OCI-LY3 (cell line): ENCODE data around the gene PRRT4.

Experiments used
- H2AFZ ChIP-seq: fragments of 200-600, 300-600 bp; shearing (Covaris generic); 2 replicates; pipeline ENCODE4 v1.6.0; 2014; ENCODE audit warnings: antibody characterized with exemption, low read depth, low read length
- H3K27ac ChIP-seq: fragments of 200-600, 300-600 bp; sonication (generic); 2 replicates; pipeline ENCODE4 v1.5.1; 2014; ENCODE audit warnings: mild to moderate bottlenecking, low read length, moderate library complexity, mixed read lengths
- H3K27me3 ChIP-seq: fragments of 200-600, 300-600 bp; sonication (generic); 2 replicates; pipeline ENCODE4 v1.6.1; 2014; ENCODE audit warnings: low read depth, low read length, mixed read lengths
- H3K36me3 ChIP-seq: fragments of 200-600, 300-600 bp; sonication (generic); replicated peaks from 2 replicates; pipeline ENCODE3; 2014; ENCODE audit warnings: low read depth, low read length, mixed read lengths
- H3K4me1 ChIP-seq: fragments of 300-600, 200-600 bp; sonication (generic); 2 replicates; pipeline ENCODE4 v1.6.1; 2014; ENCODE audit warnings: low read length, mixed read lengths
- H3K4me2 ChIP-seq: fragments of 200-600, 300-600 bp; sonication (generic); 2 replicates; pipeline ENCODE4 v1.6.1; 2014; ENCODE audit warnings: low read length, mixed read lengths
- H3K4me3 ChIP-seq: fragments of 300-600, 200-600 bp; sonication (generic); 2 replicates; pipeline ENCODE4 v1.5.1; 2014; ENCODE audit warnings: antibody characterized with exemption, mild to moderate bottlenecking, low read length, moderate library complexity
- H3K79me2 ChIP-seq: fragments of 300-600, 200-600 bp; shearing (Covaris generic); 2 replicates; pipeline ENCODE4 v1.6.1; 2014; ENCODE audit warnings: mild to moderate bottlenecking, low read length, mixed read lengths
- H3K9ac ChIP-seq: fragments of 300-600, 200-600 bp; shearing (Covaris generic); 2 replicates; pipeline ENCODE4 v1.6.0; 2014; ENCODE audit warnings: mild to moderate bottlenecking, low read length, moderate library complexity
- H3K9me3 ChIP-seq: fragments of 200-600, 300-600 bp; shearing (Covaris generic); 2 replicates; pipeline ENCODE4 v1.6.1; 2014; ENCODE audit warnings: low read length, mixed read lengths; ENCODE audit not compliant: insufficient read depth
- H4K20me1 ChIP-seq: fragments of 200-600, 300-600 bp; sonication (generic); 2 replicates; pipeline ENCODE4 v1.6.1; 2016; ENCODE audit warnings: low read length, mixed read lengths; ENCODE audit not compliant: insufficient read depth
- EZH2phosphoT487 ChIP-seq: fragments of 200-600 bp; shearing (Covaris generic); IDR thresholded peaks from 2 replicates; pipeline ENCODE4 v1.6.1; 2018; ENCODE audit warnings: antibody characterized with exemption, mixed run types, low read depth
- TF ChIP-seq, protein P1 (sequence below): fragments of 200-600, 300-600 bp; sonication (generic); IDR thresholded peaks from 2 replicates; pipeline ENCODE4 v1.5.1; 2014; ENCODE audit warnings: antibody characterized with exemption, low read length, low read depth

PRRT4 gene

DNA sequence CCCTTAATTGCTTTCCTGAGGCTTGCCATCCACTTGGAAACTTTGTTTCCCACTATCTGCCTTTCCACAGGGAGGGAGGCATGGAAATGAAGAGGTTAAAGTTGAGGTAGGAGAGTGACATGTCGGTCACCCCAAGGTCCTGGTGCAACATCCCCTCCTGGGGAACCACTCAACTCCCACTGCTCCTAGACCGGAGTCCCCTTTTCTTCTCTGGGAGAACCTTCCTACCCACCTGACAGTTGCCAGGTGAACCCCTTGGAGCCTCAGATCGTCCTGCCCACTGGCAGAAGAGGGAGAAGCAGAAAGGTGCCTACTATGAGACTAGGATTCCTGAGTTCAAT is 26.6 kb upstream of the PRRT4 start:
- H3K36me3 ChIP-seq: peaks cover 2% of the 10 kb centered on the region
- H4K20me1 ChIP-seq: no peaks in the 10 kb centered on the region
- H2AFZ ChIP-seq: no peak overlapping the region
- no peak overlapping the region for H3K27ac ChIP-seq
- no peak overlapping the region for H3K4me2 ChIP-seq
- no peaks in the 10 kb centered on the region; the same call in 1 of the 2 replicates for H3K4me1 ChIP-seq
- no peaks in the 10 kb centered on the region for H3K27me3 ChIP-seq
- H3K9ac ChIP-seq: no peak overlapping the region
- TF ChIP-seq, protein P1, sequence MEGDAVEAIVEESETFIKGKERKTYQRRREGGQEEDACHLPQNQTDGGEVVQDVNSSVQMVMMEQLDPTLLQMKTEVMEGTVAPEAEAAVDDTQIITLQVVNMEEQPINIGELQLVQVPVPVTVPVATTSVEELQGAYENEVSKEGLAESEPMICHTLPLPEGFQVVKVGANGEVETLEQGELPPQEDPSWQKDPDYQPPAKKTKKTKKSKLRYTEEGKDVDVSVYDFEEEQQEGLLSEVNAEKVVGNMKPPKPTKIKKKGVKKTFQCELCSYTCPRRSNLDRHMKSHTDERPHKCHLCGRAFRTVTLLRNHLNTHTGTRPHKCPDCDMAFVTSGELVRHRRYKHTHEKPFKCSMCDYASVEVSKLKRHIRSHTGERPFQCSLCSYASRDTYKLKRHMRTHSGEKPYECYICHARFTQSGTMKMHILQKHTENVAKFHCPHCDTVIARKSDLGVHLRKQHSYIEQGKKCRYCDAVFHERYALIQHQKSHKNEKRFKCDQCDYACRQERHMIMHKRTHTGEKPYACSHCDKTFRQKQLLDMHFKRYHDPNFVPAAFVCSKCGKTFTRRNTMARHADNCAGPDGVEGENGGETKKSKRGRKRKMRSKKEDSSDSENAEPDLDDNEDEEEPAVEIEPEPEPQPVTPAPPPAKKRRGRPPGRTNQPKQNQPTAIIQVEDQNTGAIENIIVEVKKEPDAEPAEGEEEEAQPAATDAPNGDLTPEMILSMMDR: no peak
- no peak for TF ChIP-seq EZH2phosphoT487
- H3K79me2 ChIP-seq: no peaks in the 10 kb centered on the region
- no peak overlapping the region for H3K4me3 ChIP-seq
- no peaks in the 10 kb centered on the region for H3K9me3 ChIP-seq

DNA sequence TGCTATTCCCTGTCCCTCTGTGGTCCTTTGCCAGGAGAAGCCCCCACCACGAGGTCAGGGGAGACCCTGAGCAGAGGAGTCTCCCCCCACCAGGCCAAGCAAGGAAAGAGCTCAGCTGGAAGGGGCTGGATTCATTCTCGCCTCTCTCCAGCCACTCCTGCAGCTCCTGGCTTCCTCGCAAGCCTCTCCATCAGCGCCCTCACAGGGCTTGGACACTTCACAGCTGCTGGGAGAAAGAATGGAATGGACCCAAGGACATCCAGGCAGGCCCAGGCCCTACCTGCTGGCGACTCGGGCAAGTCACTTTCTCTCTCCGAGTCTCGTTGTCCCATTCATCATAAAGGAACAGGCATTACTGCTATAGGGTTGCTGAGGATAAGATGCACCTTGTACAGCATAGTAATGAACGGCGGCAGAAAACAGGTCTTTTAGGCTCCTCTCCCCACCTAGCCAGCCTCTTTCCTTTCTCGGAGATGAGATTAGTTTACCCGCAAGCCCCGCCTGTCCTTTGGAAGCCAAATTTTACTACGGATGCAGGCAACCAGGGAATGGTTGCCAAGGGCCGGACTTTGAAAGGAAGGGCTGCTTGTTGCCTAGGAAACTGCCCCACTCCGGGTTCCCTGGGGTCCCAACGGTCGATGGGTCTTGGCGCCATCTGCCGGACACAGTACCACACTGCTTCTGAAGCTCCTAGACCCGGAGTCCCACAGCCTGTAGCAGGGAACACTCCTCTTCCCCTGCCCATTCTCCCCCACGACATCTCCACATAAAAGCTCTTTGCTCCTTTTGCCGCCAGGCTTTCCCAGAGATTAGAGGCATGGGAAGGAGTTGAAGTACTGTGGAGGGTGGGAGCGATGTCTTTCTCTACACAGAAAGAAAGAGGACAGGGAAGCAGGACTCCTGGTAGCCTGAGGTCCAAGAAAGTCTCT is 26.0 kb upstream of the PRRT4 start:
- Histone ChIP-seq H3K27me3 (no peaks in the 10 kb centered on the region), H2AFZ (no peak overlapping the region)
- TF ChIP-seq, protein P1: peak; percentile 87
- no peak for TF ChIP-seq EZH2phosphoT487

DNA sequence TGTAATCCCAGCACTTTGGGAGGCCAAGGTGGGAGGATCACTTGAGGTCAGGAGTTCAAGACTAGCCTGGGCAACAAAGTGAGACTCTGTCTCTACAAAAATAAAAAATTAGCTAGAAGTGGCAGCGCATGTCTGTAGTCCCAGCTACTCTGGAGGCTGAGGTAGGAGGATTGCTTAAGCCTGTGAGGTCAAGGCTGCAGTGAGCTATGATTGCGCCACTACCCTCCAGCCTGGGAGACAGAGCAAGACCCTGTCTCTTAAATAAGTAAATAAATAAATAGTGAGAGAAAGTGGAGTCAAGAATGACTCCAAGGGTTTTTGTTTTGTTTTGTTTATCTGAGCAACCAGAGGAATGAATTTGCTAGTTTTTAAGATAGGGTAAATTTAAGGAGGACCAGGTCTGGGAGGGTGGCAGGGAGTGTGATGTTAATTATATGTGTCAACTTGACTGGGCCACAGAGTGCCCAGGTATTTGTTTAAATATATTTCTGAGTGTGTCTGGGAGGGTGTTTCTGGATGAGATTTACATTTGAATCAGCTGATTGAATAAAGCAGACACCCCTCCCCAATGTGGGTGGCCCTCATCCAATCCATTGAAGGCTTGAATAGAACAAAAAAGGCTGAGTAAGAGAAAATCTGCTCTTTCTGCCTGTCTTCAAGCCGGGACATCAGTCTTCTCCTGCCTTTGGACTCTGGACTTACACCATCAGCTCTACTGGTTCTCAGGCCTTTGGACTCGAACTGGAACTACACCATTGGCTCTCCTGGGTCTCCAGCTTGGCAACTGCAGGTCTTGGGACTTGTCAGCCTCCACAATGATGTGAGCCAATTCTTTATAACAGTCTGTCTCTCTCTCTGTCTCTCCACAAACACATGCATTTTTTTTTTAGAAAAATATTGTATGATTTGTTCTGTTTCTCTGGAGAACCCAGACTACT is 24.8 kb upstream of the PRRT4 start:
- Histone ChIP-seq H3K4me2 (no peak overlapping the region), H3K4me1 (no peaks in the 10 kb centered on the region; the same call in 1 of the 2 replicates), H3K4me3 (no peak overlapping the region), H3K27me3 (no peaks in the 10 kb centered on the region), H3K79me2 (no peaks in the 10 kb centered on the region), H2AFZ (no peak overlapping the region), H3K36me3 (no peaks in the 10 kb centered on the region), H3K27ac (no peak overlapping the region), H3K9ac (no peak overlapping the region), H3K9me3 (no peaks in the 10 kb centered on the region), H4K20me1 (no peaks in the 10 kb centered on the region)
- no peak for TF ChIP-seq EZH2phosphoT487
- TF ChIP-seq, protein P1: no peak

More for the DNA sequence above, 26.0 kb upstream of the PRRT4 start:
- Histone ChIP-seq H3K27ac (no peak overlapping the region), H3K4me3 (no peak overlapping the region), H3K4me1 (no peaks in the 10 kb centered on the region; the same call in 1 of the 2 replicates), H3K9ac (no peak overlapping the region), H3K79me2 (no peaks in the 10 kb centered on the region), H3K4me2 (peak overlapping the region; percentile 21; the same call in 1 of the 2 replicates), H4K20me1 (no peaks in the 10 kb centered on the region), H3K36me3 (peaks cover 2% of the 10 kb centered on the region), H3K9me3 (no peaks in the 10 kb centered on the region)

DNA sequence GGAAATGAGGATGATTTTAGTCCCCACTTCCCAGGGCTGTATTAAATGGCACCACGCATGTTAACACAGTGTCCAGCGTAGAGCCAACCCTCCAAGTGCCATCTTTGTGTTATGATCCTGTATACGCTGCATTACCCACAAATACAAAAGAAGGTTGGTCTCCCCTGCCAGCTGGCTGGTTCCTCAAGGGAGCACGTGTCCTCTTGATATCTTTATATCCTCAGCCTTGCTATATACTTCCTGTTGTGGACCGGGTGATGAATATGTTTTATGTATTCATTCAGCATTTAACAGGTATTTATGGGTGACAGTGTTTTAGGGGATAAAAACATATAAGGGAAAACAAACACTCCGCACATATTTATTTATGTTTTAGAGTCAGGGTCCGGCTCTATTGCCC is 23.2 kb upstream of the PRRT4 start:
- no peak overlapping the region for H3K4me2 ChIP-seq
- no peak overlapping the region for H2AFZ ChIP-seq

More for the DNA sequence above, 23.2 kb upstream of the PRRT4 start:
- H3K9me3 ChIP-seq: no peaks in the 10 kb centered on the region
- H4K20me1 ChIP-seq: no peaks in the 10 kb centered on the region
- no peak overlapping the region for H3K27ac ChIP-seq
- TF ChIP-seq EZH2phosphoT487: no peak
- H3K27me3 ChIP-seq: no peaks in the 10 kb centered on the region
- H3K4me3 ChIP-seq: no peak overlapping the region
- H3K36me3 ChIP-seq: no peaks in the 10 kb centered on the region
- H3K4me1 ChIP-seq: no peaks in the 10 kb centered on the region; the same call in 1 of the 2 replicates
- no peaks in the 10 kb centered on the region for H3K79me2 ChIP-seq
- H3K9ac ChIP-seq: no peak overlapping the region
